Neural progenitor cell (in vitro differentiated cells): Measurements from ENCODE around the gene TOP2B. TPM values are rescaled to one million over a fixed set of nuclear protein-coding genes. Genes with fewer than 3 reads are reported as not detected.

ENCODE experiments used
- DNase-seq: peaks from one replicate; pipeline ENCODE4 v3.0.0-alpha.2; 2016; ENCODE audit warnings: low spot score
- H2AFZ ChIP-seq: fragments of 200-600 bp; sonication (generic); replicated peaks from 2 replicates; pipeline ENCODE4 v1.6.1; 2016; ENCODE audit warnings: antibody characterized with exemption
- H3F3A ChIP-seq: fragments of 200-600 bp; sonication (generic); 2 replicates; pipeline ENCODE4 v1.6.1; 2016; ENCODE audit warnings: antibody characterized with exemption, low read depth
- H3K27ac ChIP-seq: fragments of 200-600 bp; sonication (generic); 2 replicates; pipeline ENCODE4 v1.5.1; 2016; ENCODE audit warnings: mild to moderate bottlenecking
- H3K27me3 ChIP-seq: fragments of 200-600 bp; sonication (generic); 2 replicates; pipeline ENCODE4 v1.6.1; 2016; ENCODE audit warnings: mild to moderate bottlenecking, moderate library complexity
- H3K36me3 ChIP-seq: fragments of 200-600 bp; sonication (generic); 2 replicates; pipeline ENCODE4 v1.5.1; 2016
- H3K4me1 ChIP-seq: fragments of 200-600 bp; sonication (generic); 2 replicates; pipeline ENCODE4 v1.6.1; 2016; ENCODE audit warnings: mixed run types
- H3K4me2 ChIP-seq: fragments of 200-600 bp; sonication (generic); 2 replicates; pipeline ENCODE4 v1.6.1; 2016
- H3K4me3 ChIP-seq: fragments of 200-600 bp; sonication (generic); 2 replicates; pipeline ENCODE4 v1.5.1; 2016
- H3K79me2 ChIP-seq: fragments of 200-600 bp; sonication (generic); 2 replicates; pipeline ENCODE4 v1.6.1; 2016; ENCODE audit warnings: low read depth
- H3K9ac ChIP-seq: fragments of 200-600 bp; sonication (generic); 2 replicates; pipeline ENCODE4 v1.6.1; 2016
- H3K9me3 ChIP-seq: fragments of 200-600 bp; sonication (generic); 2 replicates; pipeline ENCODE4 v1.5.1; 2016; ENCODE audit warnings: low read depth
- H4K20me1 ChIP-seq: fragments of 200-600 bp; sonication (generic); 2 replicates; pipeline ENCODE4 v1.6.1; 2016; ENCODE audit warnings: low read depth
- H3K27ac Mint-ChIP-seq: 3 replicates; pipeline ENCODE4 v1.8.0; 2021; ENCODE audit warnings: mixed read lengths
- H3K27me3 Mint-ChIP-seq: 2 replicates; pipeline ENCODE4 v1.8.0; 2022; ENCODE audit warnings: low read depth, mild to moderate bottlenecking, inconsistent platforms, moderate library complexity, mixed read lengths; ENCODE audit not compliant: insufficient read depth
- H3K36me3 Mint-ChIP-seq: 3 replicates; pipeline ENCODE4 v1.8.0; 2021; ENCODE audit warnings: mixed read lengths
- H3K4me1 Mint-ChIP-seq: 3 replicates; pipeline ENCODE4 v1.8.0; 2021; ENCODE audit warnings: mixed read lengths
- H3K4me3 Mint-ChIP-seq: 3 replicates; pipeline ENCODE4 v1.8.0; 2021; ENCODE audit warnings: mild to moderate bottlenecking, moderate library complexity, mixed read lengths
- H3K9me3 Mint-ChIP-seq: 3 replicates; pipeline ENCODE4 v1.8.0; 2020; ENCODE audit warnings: mixed read lengths
- CTCF ChIP-seq: fragments of 200-600 bp; sonication (generic); IDR thresholded peaks from 2 replicates; pipeline ENCODE4 v1.5.1; 2017; ENCODE audit warnings: antibody characterized with exemption, mild to moderate bottlenecking
- EZH2 ChIP-seq: fragments of 200-600 bp; sonication (generic); IDR thresholded peaks from 2 replicates; pipeline ENCODE4 v1.6.1; 2017; ENCODE audit warnings: antibody characterized with exemption, mild to moderate bottlenecking, moderate library complexity
- EZH2phosphoT487 ChIP-seq: fragments of 200-600 bp; sonication (generic); IDR thresholded peaks from 2 replicates; pipeline ENCODE4 v1.6.1; 2017; ENCODE audit warnings: antibody characterized with exemption
- total RNA-seq: library from RNA; depleted of rRNA; stranded (reverse); fragments of >200 nt; gene quantifications from 2 replicates; pipeline ENCODE4 v1.2.3, GENCODE V29; 2015; ENCODE audit warnings: low replicate concordance

Gene TOP2B
- total RNA-seq, 1 donor from 2014 or later = 327 TPM

DNA sequence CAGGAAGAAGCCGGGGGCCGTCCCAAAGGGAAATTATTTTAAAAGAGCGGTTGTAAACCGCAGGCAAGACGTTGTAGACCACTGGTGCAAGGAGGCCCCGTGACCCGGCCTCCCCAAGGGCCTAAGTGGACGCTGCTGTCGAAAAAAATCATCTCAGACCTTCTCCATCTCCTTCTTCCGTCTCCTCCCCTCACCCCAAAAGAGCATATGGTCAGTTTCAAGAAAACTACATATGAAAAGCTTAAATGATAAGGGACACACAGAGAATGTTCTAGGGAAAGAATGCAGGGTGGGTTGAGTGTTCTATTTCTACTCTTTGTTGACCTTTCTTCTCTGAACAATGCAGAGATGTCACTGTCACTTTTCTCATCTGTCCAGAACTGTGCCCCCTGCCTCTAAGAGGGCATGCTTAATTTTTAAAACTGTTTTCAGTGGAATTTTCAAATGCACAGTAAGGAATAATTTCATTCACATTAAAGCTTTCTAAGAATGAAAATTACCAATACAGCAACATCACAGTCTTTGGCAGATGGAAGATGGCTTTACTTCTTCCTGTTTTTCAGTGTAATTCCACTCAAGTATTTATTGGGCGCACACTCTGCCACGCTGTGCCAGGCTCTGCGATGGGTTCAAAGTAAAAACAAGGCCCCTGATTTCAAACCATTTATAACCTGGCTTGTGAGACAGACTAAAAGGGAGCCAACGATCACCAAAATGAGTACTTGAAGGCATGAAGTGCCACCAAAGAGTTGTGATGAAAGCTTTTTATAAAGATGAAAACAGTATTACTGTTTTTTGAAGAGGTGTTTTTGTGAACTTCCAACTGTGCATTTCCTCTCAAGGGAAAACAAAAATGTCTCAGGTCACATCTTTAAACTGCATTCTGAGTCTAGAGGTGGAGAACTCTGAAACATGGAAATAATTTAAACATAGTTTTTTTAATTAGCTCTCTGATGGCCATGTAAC is 891 bp upstream of the TOP2B start:
- no peak overlapping the region for H3K9ac ChIP-seq
- H2AFZ ChIP-seq = peak overlapping the region; percentile 66
- Mint-ChIP-seq H3K27ac (peak overlapping the region; percentile 100), H3K27me3 (peaks cover 5% of the 10 kb centered on the region), H3K36me3 (no peaks in the 10 kb centered on the region), H3K9me3 (no peaks in the 10 kb centered on the region), H3K4me1 (peaks cover 39% of the 10 kb centered on the region), H3K4me3 (peak overlapping the region; percentile 98)
- H3K27me3 ChIP-seq = no peaks in the 10 kb centered on the region
- H3K4me3 ChIP-seq = peak overlapping the region; percentile 91
- TF ChIP-seq CTCF (no peak), EZH2 (no peak), EZH2phosphoT487 (no peak)
- H3K9me3 ChIP-seq = no peaks in the 10 kb centered on the region
- no peaks in the 10 kb centered on the region for H3K36me3 ChIP-seq
- DNase-seq = peak; percentile 8
- peak overlapping the region; percentile 91 for H3K4me2 ChIP-seq
- H3K27ac ChIP-seq = peak overlapping the region; percentile 86
- peaks cover 37% of the 10 kb centered on the region for H3K79me2 ChIP-seq
- peaks cover 21% of the 10 kb centered on the region for H3F3A ChIP-seq
- H4K20me1 ChIP-seq = peaks cover 34% of the 10 kb centered on the region
- H3K4me1 ChIP-seq = peaks cover 20% of the 10 kb centered on the region

- Mint-ChIP-seq H3K9me3 (peaks cover under 1% of the 10 kb centered on the region), H3K4me1 (peaks cover 34% of the 10 kb centered on the region), H3K36me3 (peaks cover under 1% of the 10 kb centered on the region), H3K27me3 (peaks cover 5% of the 10 kb centered on the region), H3K4me3 (peak overlapping the region; percentile 98), H3K27ac (peak overlapping the region; percentile 100)
- H3F3A ChIP-seq = peaks cover 21% of the 10 kb centered on the region
- no peaks in the 10 kb centered on the region for H3K36me3 ChIP-seq
- peaks cover 49% of the 10 kb centered on the region for H4K20me1 ChIP-seq
- peak overlapping the region; percentile 95 for H3K27ac ChIP-seq
- peak; percentile 81 for DNase-seq
- peak overlapping the region; percentile 91 for H3K4me2 ChIP-seq
- H3K4me1 ChIP-seq = peaks cover 20% of the 10 kb centered on the region
- no peaks in the 10 kb centered on the region for H3K27me3 ChIP-seq
- H3K9ac ChIP-seq = peak overlapping the region; percentile 84
- peak overlapping the region; percentile 91 for H3K4me3 ChIP-seq
- H2AFZ ChIP-seq = peak overlapping the region; percentile 23
- peaks cover 51% of the 10 kb centered on the region for H3K79me2 ChIP-seq
- H3K9me3 ChIP-seq = no peaks in the 10 kb centered on the region
- TF ChIP-seq EZH2phosphoT487 (no peak), EZH2 (no peak), CTCF (no peak)
These were observed 567 bp downstream of the TOP2B start for GRCh38 chr3:25663869-25664811.

- Histone ChIP-seq H3K27ac (peak overlapping the region; percentile 95), H3F3A (peaks cover 21% of the 10 kb centered on the region), H3K9ac (peak overlapping the region; percentile 84), H3K27me3 (no peaks in the 10 kb centered on the region), H4K20me1 (peaks cover 56% of the 10 kb centered on the region), H3K4me3 (peak overlapping the region; percentile 91), H3K4me2 (peak overlapping the region; percentile 91), H3K4me1 (peaks cover 20% of the 10 kb centered on the region), H3K9me3 (no peaks in the 10 kb centered on the region), H3K36me3 (no peaks in the 10 kb centered on the region), H3K79me2 (peaks cover 59% of the 10 kb centered on the region), H2AFZ (peak overlapping the region; percentile 23)
- H3K9me3 Mint-ChIP-seq = peaks cover 3% of the 10 kb centered on the region
- H3K4me1 Mint-ChIP-seq = peaks cover 34% of the 10 kb centered on the region
- H3K36me3 Mint-ChIP-seq = peaks cover 7% of the 10 kb centered on the region
- H3K27ac Mint-ChIP-seq = peak overlapping the region; percentile 95
- no peak for TF ChIP-seq EZH2phosphoT487
- TF ChIP-seq EZH2 = no peak
- no peak for TF ChIP-seq CTCF
- H3K27me3 Mint-ChIP-seq = peaks cover 5% of the 10 kb centered on the region
- peak overlapping the region; percentile 96 for H3K4me3 Mint-ChIP-seq
- peak; percentile 57 for DNase-seq
These were observed 1.3 kb downstream of the TOP2B start for GRCh38 chr3:25663347-25663868.
